NCI-H1105 (cell line): Measurements from ENCODE around the gene LGALS8.

Experiments used
- DNase-seq: peaks from one replicate; lab custom pipeline; 2025; lab: John Stamatoyannopoulos, UW

Gene LGALS8

DNA sequence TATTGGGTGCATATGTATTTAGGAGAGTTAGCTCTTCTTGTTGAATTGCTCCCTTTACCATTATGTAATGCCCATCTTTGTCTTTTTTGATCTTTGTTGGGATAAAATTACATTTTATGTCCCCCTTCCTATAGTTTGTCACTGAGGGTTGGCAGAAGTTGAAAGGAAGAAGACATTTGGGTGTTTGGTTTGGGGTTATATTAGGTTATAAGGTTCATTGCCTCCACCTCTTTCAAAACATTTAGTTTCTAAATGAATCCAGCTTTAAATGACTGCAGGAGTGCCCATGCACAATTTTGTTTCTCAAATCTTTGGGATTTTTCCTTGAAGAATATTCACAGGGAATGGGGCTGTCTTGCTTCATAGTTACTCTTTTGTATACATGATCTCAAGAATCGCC lies 14.6 kb upstream of the LGALS8 start:
- no peak for DNase-seq

GRCh38 chr1:236509647-236510401 lies 14.0 kb upstream of the LGALS8 start:
- DNase-seq, result no peak

GRCh38 chr1:236511735-236512418 lies 11.9 kb upstream of the LGALS8 start:
- DNase-seq, result no peak

GRCh38 chr1:236514703-236515442 lies 8.9 kb upstream of the LGALS8 start:
- DNase-seq, result no peak

DNA sequence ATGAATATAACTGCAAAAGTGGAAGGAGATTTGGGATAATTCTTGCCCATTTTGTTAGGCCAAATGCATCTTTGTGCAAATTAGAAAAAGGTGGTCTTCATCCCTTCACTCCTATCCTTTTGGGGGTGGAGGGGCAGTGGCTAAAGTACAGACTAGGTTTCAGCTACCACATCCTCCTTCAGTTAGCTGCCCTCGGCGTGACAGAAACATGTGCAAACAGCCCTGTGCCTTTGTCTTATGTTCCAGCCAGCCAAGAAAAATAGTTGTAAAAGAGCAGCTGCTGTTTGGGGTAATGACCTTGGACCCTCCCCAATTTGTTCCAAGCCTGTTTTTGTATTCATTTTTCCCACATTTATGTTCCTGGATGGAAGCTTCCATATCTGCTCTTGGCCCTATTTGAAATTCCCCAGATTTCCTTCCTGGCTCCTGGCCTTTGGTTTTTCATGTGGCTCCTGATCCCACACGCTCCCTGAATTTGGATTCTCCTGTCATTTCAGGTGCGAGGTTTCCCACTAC lies 8.3 kb upstream of the LGALS8 start:
- peak; percentile 5 for DNase-seq

GRCh38 chr1:236516929-236517704 lies 6.7 kb upstream of the LGALS8 start:
- no peak for DNase-seq

DNA sequence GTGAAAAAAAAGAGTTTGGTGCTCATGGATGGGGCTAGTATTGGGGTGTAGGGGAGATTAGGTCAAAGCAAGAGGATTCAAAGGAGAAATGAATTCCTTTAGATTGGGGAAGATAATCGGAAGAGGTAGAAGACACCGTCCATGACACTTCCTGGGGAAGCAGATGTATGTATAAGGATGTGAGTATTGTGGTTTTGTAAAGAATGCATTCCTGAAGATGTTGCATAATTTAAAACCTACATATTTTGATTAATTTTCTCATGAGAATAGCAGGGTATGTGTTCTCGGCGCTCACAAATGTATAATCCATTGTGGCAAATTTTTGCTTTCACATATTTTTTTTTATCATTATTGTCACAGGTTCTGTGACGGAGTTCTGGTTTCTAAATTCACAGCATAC lies 5.5 kb upstream of the LGALS8 start:
- no peak for DNase-seq

DNA sequence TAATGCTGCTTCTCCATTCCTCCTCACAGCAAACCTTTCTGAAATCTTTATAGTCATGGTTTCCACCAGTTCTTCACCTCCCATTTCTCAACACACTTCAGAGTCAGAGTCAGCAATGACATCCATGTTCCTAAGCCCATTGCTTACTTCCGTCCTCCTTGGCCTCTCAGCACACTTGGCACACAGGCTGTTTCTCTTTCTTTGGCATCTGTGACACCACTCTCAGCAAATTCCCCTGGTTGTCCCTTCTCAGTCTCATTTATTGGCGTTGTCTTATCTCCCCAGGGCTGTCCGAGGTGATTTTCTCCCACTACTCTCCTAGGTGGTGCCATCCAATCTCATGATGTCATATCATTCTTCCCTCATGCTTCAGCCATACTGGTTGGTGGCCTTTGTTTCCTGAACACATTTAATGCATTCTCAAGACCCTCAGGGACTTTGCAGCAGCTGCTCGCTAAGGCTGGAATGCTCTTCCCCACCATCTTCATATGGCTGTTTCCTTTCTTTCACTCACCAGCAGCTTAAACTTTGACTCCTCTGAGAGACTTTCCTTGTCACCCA lies 3.3 kb upstream of the LGALS8 start:
- no peak for DNase-seq

DNA sequence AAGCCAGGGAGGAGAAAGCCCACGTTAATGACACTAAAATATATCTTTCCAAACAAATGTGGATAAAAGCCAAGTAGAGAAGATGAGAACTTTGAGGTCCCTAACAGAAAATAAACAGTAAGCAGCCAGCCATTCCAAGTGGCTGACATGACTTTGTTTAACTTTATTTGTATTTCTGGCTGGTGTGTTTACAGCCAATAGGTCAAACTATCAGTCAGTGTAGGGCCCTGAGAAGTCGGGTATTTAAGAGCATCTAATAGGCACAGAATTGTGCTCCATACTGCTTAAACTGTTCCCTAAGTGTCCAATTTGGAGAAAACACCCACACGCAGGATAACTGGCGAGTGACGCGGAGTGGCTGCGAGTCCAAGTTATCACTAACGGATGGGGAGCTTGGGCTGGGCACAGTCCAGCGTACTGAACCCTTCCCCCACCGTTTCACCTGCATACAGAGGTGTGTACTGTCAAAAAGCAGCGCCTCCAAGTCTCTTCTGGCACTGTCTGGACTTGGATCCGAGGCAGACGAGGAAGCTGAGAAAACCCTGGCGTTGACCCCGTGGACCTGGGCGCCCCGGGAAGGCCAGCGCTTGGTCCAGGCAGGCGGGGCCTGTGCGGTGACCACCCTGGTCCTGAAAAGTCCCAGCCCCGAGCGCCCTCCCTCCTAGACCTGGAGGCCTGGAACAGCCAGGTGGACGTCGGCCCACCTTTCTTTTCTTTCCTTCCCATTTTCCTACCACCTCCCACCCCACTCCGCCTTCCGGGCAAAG lies 662 bp upstream of the LGALS8 start:
- DNase-seq, result no peak

GRCh38 chr1:236524142-236524894 lies 536 bp downstream of the LGALS8 start:
- DNase-seq, result peak; percentile 50

GRCh38 chr1:236524895-236525184 lies 1.1 kb downstream of the LGALS8 start:
- no peak for DNase-seq

DNA sequence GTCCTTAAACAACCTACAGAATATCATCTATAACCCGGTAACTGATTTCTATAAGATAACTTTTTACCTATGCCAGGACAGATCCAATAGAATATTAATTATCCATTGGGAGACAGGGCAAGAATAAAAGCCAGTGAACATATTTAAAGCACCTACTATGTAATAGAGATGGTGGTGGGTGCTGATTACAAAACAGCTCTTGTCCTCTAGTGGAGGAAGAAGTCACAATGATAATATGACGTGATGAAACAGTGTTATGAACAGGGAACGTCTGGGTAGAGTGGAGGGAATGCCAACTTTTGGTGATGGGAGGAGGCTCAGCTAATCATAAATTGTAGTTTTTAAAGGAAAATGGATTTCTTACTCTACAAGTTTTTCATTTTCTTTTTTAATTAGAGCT lies 2.3 kb downstream of the LGALS8 start:
- DNase-seq, result no peak

- no peak for DNase-seq
These were observed 6.5 kb downstream of the LGALS8 start for GRCh38 chr1:236530286-236530685.

GRCh38 chr1:236530959-236531358 lies 7.2 kb downstream of the LGALS8 start:
- DNase-seq, result no peak

GRCh38 chr1:236532850-236533249 lies 9.1 kb downstream of the LGALS8 start:
- DNase-seq, result no peak

DNA sequence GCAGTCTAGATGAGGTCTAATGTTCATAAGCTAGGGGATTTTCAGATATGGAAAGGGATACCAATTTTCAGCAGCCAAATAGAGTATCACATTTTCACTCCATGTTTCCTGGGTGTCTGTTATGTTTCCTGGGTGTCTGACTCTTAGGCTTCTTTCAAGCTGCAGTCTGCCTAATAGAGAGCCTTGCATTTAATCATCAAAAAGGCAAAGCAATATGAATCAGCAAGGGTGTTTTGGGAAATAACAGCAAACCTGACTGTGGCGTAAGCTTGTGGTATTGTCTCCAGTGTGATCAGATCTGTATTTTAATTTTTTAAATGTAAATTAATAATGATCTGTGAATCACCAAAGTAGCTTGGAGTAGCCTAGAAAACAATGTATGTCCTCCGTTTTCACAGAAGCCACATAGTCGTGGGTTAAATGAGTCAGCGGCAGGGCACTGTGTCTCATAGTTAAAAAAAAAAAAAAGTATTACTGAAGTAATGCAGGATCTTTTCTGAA lies 10.4 kb downstream of the LGALS8 start:
- DNase-seq, result no peak

GRCh38 chr1:236535190-236535589 lies 11.4 kb downstream of the LGALS8 start:
- DNase-seq, result no peak

- peak; percentile 68 for DNase-seq
These were observed 11.9 kb downstream of the LGALS8 start for GRCh38 chr1:236535662-236536161.

- DNase-seq, result no peak
These were observed 12.8 kb downstream of the LGALS8 start for GRCh38 chr1:236536540-236536939.
